NCI-H1092 (cell line): Measurements from ENCODE around the gene TFDP2.
"Not testable (repeated sequence)": the region's sequence is repeated elsewhere in the genome, so short reads cannot be mapped to it uniquely, and the experiment has no call there.

Source experiments
- DNase-seq: peaks from one replicate; lab custom pipeline; 2025; lab: John Stamatoyannopoulos, UW

TFDP2 gene

GRCh38 chr3:142148792-142149672 lies at the start of gene TFDP2:
Gene TFDP2 (minus strand): TSS chr3:142149544. CDS start chr3:142101749, 47,795 bp downstream.
- peak; percentile 93 for DNase-seq

GRCh38 chr3:142188846-142189245 lies 39.5 kb upstream of the TFDP2 start:
- DNase-seq = no peak

- no peak for DNase-seq
These were observed 31.5 kb upstream of the TFDP2 start for GRCh38 chr3:142180761-142181362.

GRCh38 chr3:142175478-142175877 lies 26.1 kb upstream of the TFDP2 start:
- no peak for DNase-seq

- no peak for DNase-seq
These were observed 25.2 kb upstream of the TFDP2 start for GRCh38 chr3:142174559-142174958.

- DNase-seq = no peak
These were observed 19.2 kb upstream of the TFDP2 start for GRCh38 chr3:142168514-142168913.

GRCh38 chr3:142165194-142165593 lies 15.8 kb upstream of the TFDP2 start:
- DNase-seq = no peak

- DNase-seq = no peak
These were observed 9.9 kb upstream of the TFDP2 start for GRCh38 chr3:142159083-142159740.

- no peak for DNase-seq
These were observed 4.8 kb upstream of the TFDP2 start for GRCh38 chr3:142154186-142154585.

GRCh38 chr3:142152384-142152783 lies 3.0 kb upstream of the TFDP2 start:
- no peak for DNase-seq

- no peak for DNase-seq
These were observed 2.5 kb upstream of the TFDP2 start for GRCh38 chr3:142151828-142152227.

- DNase-seq = no peak
These were observed 1.9 kb upstream of the TFDP2 start for GRCh38 chr3:142151240-142151639.

- no peak for DNase-seq
These were observed 927 bp upstream of the TFDP2 start for GRCh38 chr3:142150271-142150670.

- no peak for DNase-seq
These were observed 289 bp upstream of the TFDP2 start for GRCh38 chr3:142149673-142149992.

- DNase-seq = no peak
These were observed 1.1 kb downstream of the TFDP2 start for GRCh38 chr3:142148044-142148791.

- not testable (repeated sequence) for DNase-seq
These were observed 4.8 kb downstream of the TFDP2 start for GRCh38 chr3:142144587-142144986.

- not testable (repeated sequence) for DNase-seq
These were observed 8.6 kb downstream of the TFDP2 start for GRCh38 chr3:142140608-142141285.

GRCh38 chr3:142137089-142137488 lies 12.3 kb downstream of the TFDP2 start:
- DNase-seq = not testable (repeated sequence)

GRCh38 chr3:142134799-142135325 lies 14.5 kb downstream of the TFDP2 start:
- DNase-seq = no peak

GRCh38 chr3:142129516-142130171 lies 19.7 kb downstream of the TFDP2 start:
- no peak for DNase-seq
